ENCODE results near the gene KDELR1. TPM values are rescaled to one million over a fixed set of nuclear protein-coding genes. Genes with fewer than 3 reads are reported as not detected.

The KDELR1 gene
- total and polyA plus RNA-seq, 4 donors, result 60.7 to 128 (median 108) TPM

DNA sequence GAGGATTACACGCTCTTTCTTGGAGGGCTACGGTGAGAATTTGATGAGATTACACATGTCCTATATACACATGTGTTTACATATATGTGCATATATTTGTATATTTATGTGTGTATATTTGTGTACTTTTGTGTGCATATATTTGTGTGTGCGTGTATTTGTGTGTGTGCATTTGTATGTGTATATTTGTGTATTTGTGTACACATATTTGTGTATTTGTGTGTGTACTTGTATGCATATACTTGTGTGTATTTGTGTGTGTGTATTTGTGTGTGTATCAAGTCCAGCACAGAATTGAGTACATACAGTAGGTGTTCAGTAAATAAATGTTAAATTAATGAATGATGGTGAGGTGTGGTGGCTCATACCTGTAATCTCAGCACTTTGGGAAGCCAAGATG, 29.4 kb downstream of the KDELR1 start:
- H3K9me3 ChIP-seq (ENCODE audit: control insufficient read depth, low read length), result no peaks in the 10 kb centered on the region
- H3K27ac ChIP-seq (ENCODE audit: low read depth in 1 of 2, low read length in 2 of 2), result no peak overlapping the region
- no peaks in the 10 kb centered on the region for H3K4me1 ChIP-seq (ENCODE audit: control insufficient read depth in 1 of 2, insufficient read depth in 2 of 2, low read length in 2 of 2)
- no peak for ATAC-seq (ENCODE audit: low FRiP score)
- H3K4me3 ChIP-seq (ENCODE audit: low read length in 2 of 2), result no peak overlapping the region
- intact Hi-C loops (cut with DNase I), result loop anchor here in 1 of 2 donors (5.0 kb wide), 1 partner anchor 40 kb away; a partner anchor contains a TSS
- DNase-seq, result no peak
- WGBS, 2 donors, result 92 to 96% methylated on average over 3 of the region's 3 CpGs
- H3K36me3 ChIP-seq (ENCODE audit: control insufficient read depth in 1 of 2, insufficient read depth in 2 of 2, low read length in 1 of 2), result no peaks in the 10 kb centered on the region
- no peaks in the 10 kb centered on the region for H3K27me3 ChIP-seq (ENCODE audit: control insufficient read depth in 1 of 2, insufficient read depth in 2 of 2, low read length in 1 of 2)

DNA sequence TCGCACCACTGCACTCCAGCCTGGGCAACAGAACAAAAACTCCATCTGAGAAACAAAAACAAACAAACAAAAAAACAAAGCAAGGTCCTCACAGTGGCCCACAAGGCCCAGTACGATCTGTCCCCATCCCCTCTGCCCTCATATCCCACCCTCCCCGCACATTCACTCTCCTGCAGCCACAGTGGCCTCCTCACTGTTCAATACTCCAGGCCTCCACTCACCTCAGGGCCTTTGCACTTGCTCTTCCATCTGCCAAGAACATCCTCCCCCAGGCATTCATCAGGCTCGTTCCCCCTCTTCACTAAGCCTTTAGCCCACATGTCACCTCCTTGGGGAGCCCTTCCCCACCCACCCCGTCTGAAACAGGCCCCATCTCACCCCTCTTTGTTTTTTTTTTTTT, 32.2 kb downstream of the KDELR1 start:
- WGBS, 2 donors, result 93 to 96% methylated on average over 5 of the region's 5 CpGs
- Histone ChIP-seq H3K27ac (ENCODE audit: low read depth in 1 of 2, low read length in 2 of 2) (no peak overlapping the region), H3K4me1 (ENCODE audit: control insufficient read depth in 1 of 2, insufficient read depth in 2 of 2, low read length in 2 of 2) (no peaks in the 10 kb centered on the region), H3K9me3 (ENCODE audit: control insufficient read depth, low read length) (no peaks in the 10 kb centered on the region), H3K4me3 (ENCODE audit: low read length in 2 of 2) (no peak overlapping the region), H3K27me3 (ENCODE audit: control insufficient read depth in 1 of 2, insufficient read depth in 2 of 2, low read length in 1 of 2) (no peaks in the 10 kb centered on the region), H3K36me3 (ENCODE audit: control insufficient read depth in 1 of 2, insufficient read depth in 2 of 2, low read length in 1 of 2) (no peaks in the 10 kb centered on the region)
- ATAC-seq (ENCODE audit: low FRiP score), result no peak
- DNase-seq, result no peak
- intact Hi-C loops (cut with DNase I), result no loop called here

DNA sequence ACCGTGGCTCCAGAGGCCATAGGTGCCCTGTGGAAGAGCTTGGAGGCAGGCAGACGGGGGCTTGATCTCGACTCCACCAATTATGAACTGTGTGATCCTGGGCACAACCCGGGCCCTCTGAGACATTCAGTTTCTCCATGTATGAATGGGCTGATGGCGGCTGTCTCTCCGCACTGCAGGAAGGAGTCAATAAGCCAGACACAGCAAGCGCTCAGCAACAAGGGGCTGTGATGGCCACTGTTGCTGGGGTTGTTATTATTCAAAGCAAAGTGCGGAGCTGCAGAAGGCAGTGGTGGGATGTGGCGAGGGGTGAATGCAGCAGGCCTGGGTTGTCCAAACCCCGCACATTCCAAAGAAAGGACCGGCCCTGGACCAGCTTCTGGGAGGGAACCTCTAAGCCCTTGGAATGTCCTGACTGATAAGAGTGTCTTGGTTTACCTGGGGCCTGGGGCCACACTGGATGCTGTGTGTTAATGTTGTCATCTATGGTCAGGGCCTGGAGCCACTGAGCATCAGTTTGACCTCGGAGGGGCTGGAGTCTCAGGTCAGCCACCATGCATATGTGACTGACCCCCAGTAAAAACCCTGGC, 35.9 kb downstream of the KDELR1 start:
- no peaks in the 10 kb centered on the region for H3K9me3 ChIP-seq (ENCODE audit: control insufficient read depth, low read length)
- no peaks in the 10 kb centered on the region for H3K4me1 ChIP-seq (ENCODE audit: control insufficient read depth in 1 of 2, insufficient read depth in 2 of 2, low read length in 2 of 2)
- ATAC-seq (ENCODE audit: low FRiP score) (no peak), DNase-seq (no peak)
- 80 to 83% methylated on average over 12 of the region's 12 CpGs for WGBS, 2 donors
- intact Hi-C loops (cut with DNase I), result no loop called here
- no peaks in the 10 kb centered on the region for H3K36me3 ChIP-seq (ENCODE audit: control insufficient read depth in 1 of 2, insufficient read depth in 2 of 2, low read length in 1 of 2)
- H3K27me3 ChIP-seq (ENCODE audit: control insufficient read depth in 1 of 2, insufficient read depth in 2 of 2, low read length in 1 of 2), result no peaks in the 10 kb centered on the region
- no peak overlapping the region for H3K27ac ChIP-seq (ENCODE audit: low read depth in 1 of 2, low read length in 2 of 2)
- no peak overlapping the region for H3K4me3 ChIP-seq (ENCODE audit: low read length in 2 of 2)

DNA sequence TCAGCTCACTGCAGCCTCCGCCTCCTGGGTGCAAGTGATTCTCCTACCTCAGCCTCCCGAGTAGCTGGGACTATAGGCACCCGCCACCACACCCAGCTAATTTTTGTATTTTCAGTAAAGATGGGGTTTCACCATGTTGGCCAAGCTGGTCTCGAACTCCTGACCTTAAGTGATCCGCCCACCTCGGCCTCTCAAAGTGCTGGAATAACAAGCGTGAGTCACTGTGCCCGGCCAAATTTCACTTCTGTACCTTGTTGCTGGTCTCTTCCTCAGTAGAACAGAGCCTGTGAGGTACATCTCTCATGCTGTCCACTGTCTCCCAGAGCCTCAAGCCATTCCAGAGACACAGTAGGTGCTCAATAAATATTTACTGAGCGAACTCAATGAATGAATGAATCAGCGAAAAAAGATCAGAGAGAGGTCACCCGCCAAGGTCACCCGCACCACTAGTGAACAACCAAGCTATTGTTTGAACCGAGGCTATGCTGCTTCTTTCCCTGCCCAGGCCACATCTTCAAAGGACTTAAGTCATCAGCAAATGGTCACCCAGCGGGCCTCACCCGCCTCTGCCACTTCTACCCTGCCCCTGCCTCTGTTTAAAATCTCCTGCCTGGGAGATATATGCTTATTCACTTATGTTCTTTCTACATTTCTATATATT, 36.9 kb downstream of the KDELR1 start:
- Histone ChIP-seq H3K9me3 (ENCODE audit: control insufficient read depth, low read length) (no peaks in the 10 kb centered on the region), H3K4me3 (ENCODE audit: low read length in 2 of 2) (no peak overlapping the region), H3K27me3 (ENCODE audit: control insufficient read depth in 1 of 2, insufficient read depth in 2 of 2, low read length in 1 of 2) (no peaks in the 10 kb centered on the region), H3K36me3 (ENCODE audit: control insufficient read depth in 1 of 2, insufficient read depth in 2 of 2, low read length in 1 of 2) (no peaks in the 10 kb centered on the region), H3K27ac (ENCODE audit: low read depth in 1 of 2, low read length in 2 of 2) (no peak overlapping the region), H3K4me1 (ENCODE audit: control insufficient read depth in 1 of 2, insufficient read depth in 2 of 2, low read length in 2 of 2) (no peaks in the 10 kb centered on the region)
- ATAC-seq (ENCODE audit: low FRiP score) (no peak), DNase-seq (no peak)
- 85 to 90% methylated on average over 15 of the region's 15 CpGs for WGBS, 2 donors
- intact Hi-C loops (cut with DNase I), result no loop called here

DNA sequence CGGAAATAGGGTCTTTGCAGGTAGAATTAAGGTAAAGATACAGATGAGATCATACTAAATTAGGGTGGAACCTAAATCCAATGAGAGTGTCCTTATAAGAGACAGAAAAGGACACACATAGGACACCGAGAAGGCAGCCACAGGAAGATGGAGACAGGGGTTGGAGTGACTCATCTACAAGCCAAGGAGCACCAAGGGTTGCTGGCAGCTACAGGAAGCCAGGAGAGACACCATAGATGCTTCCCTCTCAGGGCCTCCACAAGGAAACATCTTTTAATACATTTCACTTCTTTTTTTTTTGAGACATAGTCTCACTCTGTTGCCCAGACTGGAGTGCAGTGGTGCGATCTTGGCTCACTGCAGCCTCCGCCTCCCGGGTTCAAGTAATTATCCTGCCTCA, 37.7 kb downstream of the KDELR1 start:
- Histone ChIP-seq H3K36me3 (ENCODE audit: control insufficient read depth in 1 of 2, insufficient read depth in 2 of 2, low read length in 1 of 2) (no peaks in the 10 kb centered on the region), H3K27me3 (ENCODE audit: control insufficient read depth in 1 of 2, insufficient read depth in 2 of 2, low read length in 1 of 2) (no peaks in the 10 kb centered on the region), H3K4me3 (ENCODE audit: low read length in 2 of 2) (no peak overlapping the region), H3K9me3 (ENCODE audit: control insufficient read depth, low read length) (no peaks in the 10 kb centered on the region), H3K27ac (ENCODE audit: low read depth in 1 of 2, low read length in 2 of 2) (no peak overlapping the region), H3K4me1 (ENCODE audit: control insufficient read depth in 1 of 2, insufficient read depth in 2 of 2, low read length in 2 of 2) (no peaks in the 10 kb centered on the region)
- 91 to 94% methylated on average over 4 to 5 of the region's 5 CpGs for WGBS, 2 donors
- ATAC-seq (ENCODE audit: low FRiP score) (no peak), DNase-seq (no peak)
- intact Hi-C loops (cut with DNase I), result no loop called here

DNA sequence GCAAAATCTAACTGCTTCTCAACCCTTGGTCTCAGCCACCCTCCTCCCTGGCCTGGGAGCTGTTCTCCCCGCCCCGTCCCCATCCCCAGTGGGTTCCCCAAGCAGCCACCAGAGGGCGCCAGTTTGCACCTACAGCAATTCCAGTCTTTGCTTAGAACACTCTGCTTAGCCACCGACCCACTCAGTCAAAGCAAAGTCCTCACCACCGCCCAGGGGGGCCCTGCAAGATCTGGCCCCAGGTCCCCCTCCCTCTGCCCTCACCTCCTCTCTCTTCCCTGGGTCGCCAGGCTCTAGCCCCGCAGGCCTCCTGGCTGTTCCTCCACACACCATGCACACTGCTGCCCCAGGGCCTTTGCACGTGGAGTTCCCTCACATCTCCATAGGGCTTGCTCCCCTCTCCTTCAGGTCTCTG, 40.0 kb downstream of the KDELR1 start:
- intact Hi-C loops (cut with DNase I), result no loop called here
- H3K4me1 ChIP-seq (ENCODE audit: control insufficient read depth in 1 of 2, insufficient read depth in 2 of 2, low read length in 2 of 2), result no peaks in the 10 kb centered on the region
- WGBS, 2 donors, result 42 to 56% methylated on average over 8 of the region's 8 CpGs
- DNase-seq, result peak; percentile 76 to 90
- no peak overlapping the region for H3K27ac ChIP-seq (ENCODE audit: low read depth in 1 of 2, low read length in 2 of 2)
- no peak for ATAC-seq (ENCODE audit: low FRiP score)
- H3K36me3 ChIP-seq (ENCODE audit: control insufficient read depth in 1 of 2, insufficient read depth in 2 of 2, low read length in 1 of 2), result no peaks in the 10 kb centered on the region
- H3K4me3 ChIP-seq (ENCODE audit: low read length in 2 of 2), result no peak overlapping the region
- no peaks in the 10 kb centered on the region for H3K9me3 ChIP-seq (ENCODE audit: control insufficient read depth, low read length)
- H3K27me3 ChIP-seq (ENCODE audit: control insufficient read depth in 1 of 2, insufficient read depth in 2 of 2, low read length in 1 of 2), result no peaks in the 10 kb centered on the region

DNA sequence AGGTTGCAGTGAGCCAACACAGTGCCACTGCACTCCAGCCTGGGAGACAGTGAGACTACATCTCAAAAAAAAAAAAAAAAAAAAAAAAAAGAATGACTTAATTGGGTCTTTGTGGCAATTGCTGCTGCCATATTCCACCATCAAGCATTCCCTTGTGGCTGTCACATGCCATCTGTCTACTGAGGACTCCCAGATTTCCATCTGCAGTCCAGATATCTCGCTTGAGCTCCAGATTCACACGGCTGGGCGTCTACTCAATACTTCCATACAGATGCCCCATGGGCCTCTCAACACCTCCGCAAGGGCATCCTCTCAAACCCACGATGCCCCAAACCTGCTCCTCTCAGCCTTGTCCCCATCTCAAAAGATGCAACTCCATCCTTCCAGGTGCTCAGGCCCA, 40.5 kb downstream of the KDELR1 start:
- H3K36me3 ChIP-seq (ENCODE audit: control insufficient read depth in 1 of 2, insufficient read depth in 2 of 2, low read length in 1 of 2), result no peaks in the 10 kb centered on the region
- no peaks in the 10 kb centered on the region for H3K4me1 ChIP-seq (ENCODE audit: control insufficient read depth in 1 of 2, insufficient read depth in 2 of 2, low read length in 2 of 2)
- WGBS, 2 donors, result 92 to 93% methylated on average over 5 of the region's 5 CpGs
- H3K27me3 ChIP-seq (ENCODE audit: control insufficient read depth in 1 of 2, insufficient read depth in 2 of 2, low read length in 1 of 2), result no peaks in the 10 kb centered on the region
- intact Hi-C loops (cut with DNase I), result no loop called here
- H3K27ac ChIP-seq (ENCODE audit: low read depth in 1 of 2, low read length in 2 of 2), result no peak overlapping the region
- no peak for DNase-seq
- no peaks in the 10 kb centered on the region for H3K9me3 ChIP-seq (ENCODE audit: control insufficient read depth, low read length)
- ATAC-seq (ENCODE audit: low FRiP score), result no peak
- no peak overlapping the region for H3K4me3 ChIP-seq (ENCODE audit: low read length in 2 of 2)

DNA sequence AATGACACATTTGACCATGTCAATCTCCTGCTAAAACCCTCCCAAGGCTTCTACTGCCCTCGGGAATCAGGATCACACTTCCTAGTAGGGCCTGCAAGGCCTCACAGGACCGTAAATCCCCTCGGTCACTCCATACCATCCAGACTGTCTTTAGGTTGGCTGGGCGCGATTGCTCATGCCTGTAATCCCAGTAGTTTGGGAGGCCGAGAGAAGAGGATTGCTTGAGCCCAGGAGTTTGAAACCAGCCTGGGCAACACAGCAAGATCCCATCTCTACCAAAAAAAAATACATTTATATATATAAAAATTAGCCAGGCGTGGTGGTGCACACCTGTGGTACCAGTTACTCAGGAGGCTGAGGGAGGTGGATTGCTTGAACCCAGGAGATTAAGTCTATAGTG, 42.6 kb downstream of the KDELR1 start:
- intact Hi-C loops (cut with DNase I), result no loop called here
- Histone ChIP-seq H3K27me3 (ENCODE audit: control insufficient read depth in 1 of 2, insufficient read depth in 2 of 2, low read length in 1 of 2) (no peaks in the 10 kb centered on the region), H3K4me1 (ENCODE audit: control insufficient read depth in 1 of 2, insufficient read depth in 2 of 2, low read length in 2 of 2) (no peaks in the 10 kb centered on the region), H3K9me3 (ENCODE audit: control insufficient read depth, low read length) (no peaks in the 10 kb centered on the region), H3K36me3 (ENCODE audit: control insufficient read depth in 1 of 2, insufficient read depth in 2 of 2, low read length in 1 of 2) (no peaks in the 10 kb centered on the region), H3K4me3 (ENCODE audit: low read length in 2 of 2) (no peak overlapping the region), H3K27ac (ENCODE audit: low read depth in 1 of 2, low read length in 2 of 2) (no peak overlapping the region)
- no peak for DNase-seq
- WGBS, 2 donors, result 91 to 93% methylated on average over 7 of the region's 7 CpGs
- no peak for ATAC-seq (ENCODE audit: low FRiP score)

DNA sequence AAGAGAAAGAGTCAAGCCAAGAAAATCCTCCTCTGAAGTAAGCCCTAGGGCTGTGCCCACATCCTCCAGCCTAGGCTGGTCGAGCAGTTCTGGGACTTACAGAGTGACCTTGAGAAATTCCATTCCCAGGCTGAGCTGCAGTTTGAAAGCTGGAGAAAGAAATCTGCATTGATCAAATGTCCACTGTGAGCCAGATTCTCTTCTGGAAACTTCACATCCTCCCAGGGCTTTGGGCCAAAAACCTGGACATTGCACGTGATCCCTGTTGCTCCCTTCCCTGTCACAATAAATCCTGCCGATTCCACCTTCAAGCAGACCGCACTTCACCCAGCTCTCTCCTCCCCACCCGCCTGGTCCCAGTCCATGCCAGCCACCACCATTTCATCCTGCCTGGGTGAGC, 43.3 kb downstream of the KDELR1 start:
- no peaks in the 10 kb centered on the region for H3K9me3 ChIP-seq (ENCODE audit: control insufficient read depth, low read length)
- no peak overlapping the region for H3K27ac ChIP-seq (ENCODE audit: low read depth in 1 of 2, low read length in 2 of 2)
- no peaks in the 10 kb centered on the region for H3K27me3 ChIP-seq (ENCODE audit: control insufficient read depth in 1 of 2, insufficient read depth in 2 of 2, low read length in 1 of 2)
- intact Hi-C loops (cut with DNase I), result no loop called here
- ATAC-seq (ENCODE audit: low FRiP score) (no peak), DNase-seq (no peak)
- H3K4me3 ChIP-seq (ENCODE audit: low read length in 2 of 2), result no peak overlapping the region
- no peaks in the 10 kb centered on the region for H3K36me3 ChIP-seq (ENCODE audit: control insufficient read depth in 1 of 2, insufficient read depth in 2 of 2, low read length in 1 of 2)
- 78 to 79% methylated on average over 5 of the region's 5 CpGs for WGBS, 2 donors
- no peaks in the 10 kb centered on the region for H3K4me1 ChIP-seq (ENCODE audit: control insufficient read depth in 1 of 2, insufficient read depth in 2 of 2, low read length in 2 of 2)
